ENCODE data around the gene DUSP1. TPM values are rescaled to one million over a fixed set of nuclear protein-coding genes. Genes with fewer than 3 reads are reported as not detected.

DUSP1 gene
- total and polyA plus RNA-seq, 9 of the 15 experiments (the other 6 are each of a cell fraction or from before 2014, with no cell fraction given): 2.1 to 14.2 (median 8.5) TPM

GRCh38 chr5:172775326-172776234, 4.6 kb upstream of the DUSP1 start:
- no peak for ATAC-seq
- ChIA-PET POLR2A (interaction anchor here (0.6 to 1.7 kb wide), 5 partner anchors 11 to 155 kb away, joined by 3 to 4 read pairs (median 3); no protein-coding TSS in a partner anchor), CTCF (ENCODE audit: low intra/inter-chr PET ratio) (no interaction called here)
- Histone ChIP-seq H2AFZ (ENCODE audit: low read depth, low read length) (0 out of 2 replicates have a peak overlapping the region, but pooled peaks have one; percentile 14), H3K27ac (ENCODE audit: extremely low read depth, low read depth, low read length) (no peak overlapping the region; the same call in 2 of the 3 replicates), H3K4me1 (replicated peaks in 1 of 2; ENCODE audit: control insufficient read depth in 2 of 2, insufficient read depth in 2 of 2, low read length in 2 of 2) (peaks cover 52 to 54% of the 10 kb centered on the region in 2 experiments), H3K4me3 (no peak overlapping the region), H3K79me2 (ENCODE audit: control insufficient read depth, insufficient read depth, low read length) (peaks cover 5% of the 10 kb centered on the region), H3K9ac (ENCODE audit: insufficient read depth in 1 of 2, low read depth in 2 of 2, low read length in 2 of 2) (peak overlapping the region in 1 of 2 experiments; percentile 28; a peak in 2 of 4 replicates), H3K9me1 (ENCODE audit: control insufficient read depth, insufficient read depth, low read length) (no peaks in the 10 kb centered on the region), H3K36me3 (ENCODE audit: control insufficient read depth, insufficient read depth, low read length) (no peaks in the 10 kb centered on the region), H3K4me2 (ENCODE audit: insufficient read depth, low read length) (no peak overlapping the region), H3K27me3 (ENCODE audit: control insufficient read depth in 2 of 2, insufficient read depth in 2 of 2, low read length in 2 of 2) (no peaks in the 10 kb centered on the region), H4K20me1 (replicated peaks; ENCODE audit: control insufficient read depth, insufficient read depth, low read length) (peaks cover under 1% of the 10 kb centered on the region), H3K9me3 (replicated peaks; ENCODE audit: control insufficient read depth, insufficient read depth, low read depth, low read length) (no peaks in the 10 kb centered on the region)
- in situ Hi-C loops (cut with MboI) (no loop called here), intact Hi-C loops (cut with micrococcal nuclease) (loop anchor here (10.0 kb wide), 1 partner anchor 549 kb away; the partner anchor contains the start of gene STC2)
- DNase-seq (ENCODE audit: extremely low read depth in 1 of 4, low spot score in 3 of 4): no peak
- WGBS (ENCODE audit: insufficient coverage, low coverage, missing lambda C conversion rate): 83% methylated on average over 11 of the region's 11 CpGs
- BruUV-seq (replicated peaks): no TSS peak
- no peak for FAIRE-seq
- TF ChIP-seq ZFP36 (IDR thresholded peaks at IDR 0.05; ENCODE audit: low read depth, low read length, partially characterized antibody): peak; percentile 94
- TF ChIP-seq ZNF316 (IDR thresholded peaks at IDR 0.05): peak; percentile 59; the same call in 1 of the 2 replicates
- TF ChIP-seq RBM25 (IDR thresholded peaks at IDR 0.05; ENCODE audit: low read depth, low read length, severe bottlenecking): peak; percentile 92
- 0 out of 4 replicates have a peak, but pooled peaks of 1 of the 2 experiments have one; percentile 17 for TF ChIP-seq HDAC1 (IDR thresholded peaks at IDR 0.05)
- peak; percentile 94 for TF ChIP-seq BCOR (IDR thresholded peaks at IDR 0.05)
- no peak for TF ChIP-seq PTRF (tag; IDR thresholded peaks at IDR 0.05)
- TF ChIP-seq RCOR1 (IDR thresholded peaks at IDR 0.05; ENCODE audit: borderline replicate concordance in 1 of 2, low read depth in 2 of 2, low read length in 2 of 2): peak in 1 of 2 experiments; percentile 77; a peak in 2 of 4 replicates
- no peak for TF ChIP-seq SNAPC5 (CRISPR knock-in tag; IDR thresholded peaks at IDR 0.05)
- no peak for TF ChIP-seq ELF4 (CRISPR knock-in tag; IDR thresholded peaks at IDR 0.05)
- no peak for TF ChIP-seq HMG20A (CRISPR knock-in tag; conservative IDR thresholded peaks at IDR 0.05)
- TF ChIP-seq HDAC2 (IDR thresholded peaks at IDR 0.05): peak; percentile 49; the same call in 1 of the 2 replicates
- no peak for TF ChIP-seq SETDB1 (IDR thresholded peaks at IDR 0.05; ENCODE audit: low read length)
- 0 out of 2 replicates have a peak, but pooled peaks have one; percentile 45 for TF ChIP-seq PTBP1 (IDR thresholded peaks at IDR 0.05; ENCODE audit: low read depth, low read length)
- peak; percentile 94 for TF ChIP-seq CEBPB (tag; IDR thresholded peaks at IDR 0.05)
- TF ChIP-seq ZNF282 (CRISPR knock-in tag; IDR thresholded peaks at IDR 0.05): 0 out of 2 replicates have a peak, but pooled peaks have one; percentile 39
- 0 out of 2 replicates have a peak, but pooled peaks have one; percentile 11 for TF ChIP-seq MAFG (tag; conservative IDR thresholded peaks at IDR 0.05)
- TF ChIP-seq ZNF354B (CRISPR knock-in tag; IDR thresholded peaks at IDR 0.05): no peak
- TF ChIP-seq SMARCA5 (IDR thresholded peaks at IDR 0.05): peak; percentile 88
- no peak for TF ChIP-seq POLR2B (IDR thresholded peaks at IDR 0.05; ENCODE audit: low read depth, partially characterized antibody)
- TF ChIP-seq TOE1 (IDR thresholded peaks at IDR 0.05; ENCODE audit: borderline replicate concordance): no peak
- no peak for TF ChIP-seq TOE1 (CRISPR knock-in tag; IDR thresholded peaks at IDR 0.05; ENCODE audit: borderline replicate concordance, low read depth)
- no peak for TF ChIP-seq KLF1 (tag; IDR thresholded peaks at IDR 0.05)
- no peak for TF ChIP-seq MTA3 (IDR thresholded peaks at IDR 0.05; ENCODE audit: borderline replicate concordance)
- no peak for TF ChIP-seq GTF2E2 (tag; IDR thresholded peaks at IDR 0.05)
- no peak for TF ChIP-seq NCOR1 (IDR thresholded peaks at IDR 0.05)
